IPS-18a (cell line): ENCODE measurements around the gene TBKBP1.

Experiments
- H3K27ac ChIP-seq: one replicate; pipeline ENCODE4 v1.5.1; 2013; ENCODE audit warnings: low read length
- H3K27me3 ChIP-seq: one replicate; pipeline ENCODE4 v1.6.1; 2013; ENCODE audit warnings: mild to moderate bottlenecking, low read length; ENCODE audit not compliant: control insufficient read depth, insufficient read depth
- H3K36me3 ChIP-seq: one replicate; pipeline ENCODE4 v1.6.1; 2013; ENCODE audit warnings: low read depth, low read length; ENCODE audit not compliant: control insufficient read depth
- H3K4me1 ChIP-seq: one replicate; pipeline ENCODE4 v1.6.1; 2013; ENCODE audit warnings: low read depth, low read length; ENCODE audit not compliant: control insufficient read depth
- H3K4me3 ChIP-seq: one replicate; pipeline ENCODE4 v1.5.1; 2013; ENCODE audit warnings: low read length
- H3K9ac ChIP-seq: one replicate; pipeline ENCODE4 v1.6.1; 2013; ENCODE audit warnings: mild to moderate bottlenecking, low read length, moderate library complexity
- H3K9me3 ChIP-seq: one replicate; pipeline ENCODE4 v1.6.1; 2013; ENCODE audit warnings: low read depth, low read length; ENCODE audit not compliant: control insufficient read depth

Gene TBKBP1

DNA sequence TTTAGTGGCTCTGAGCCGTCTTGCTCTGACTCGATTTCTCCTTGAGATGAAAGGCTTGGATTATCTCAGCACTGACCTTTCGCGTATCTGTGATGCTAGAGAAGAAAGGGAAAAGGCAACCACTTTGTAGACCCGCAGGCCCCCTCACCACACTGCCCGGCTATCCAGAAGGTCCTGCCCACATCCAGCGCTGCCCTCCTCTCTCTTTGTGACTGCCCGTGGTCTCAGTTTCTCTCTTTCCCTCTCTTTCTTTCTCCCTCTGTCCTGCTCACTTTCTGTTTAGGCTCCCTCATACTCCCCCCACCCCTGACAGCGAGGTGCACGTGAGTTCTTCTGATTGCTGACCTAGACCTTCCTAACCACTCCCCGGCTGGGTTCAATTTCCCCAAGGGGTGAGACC is 26.2 kb downstream of the TBKBP1 start:
- Histone ChIP-seq H3K9me3 (no peaks in the 10 kb centered on the region), H3K27ac (no peak overlapping the region), H3K9ac (no peak overlapping the region), H3K4me1 (no peaks in the 10 kb centered on the region), H3K27me3 (peaks cover 41% of the 10 kb centered on the region), H3K36me3 (no peaks in the 10 kb centered on the region), H3K4me3 (no peak overlapping the region)

GRCh38 chr17:47720754-47721533 is 27.0 kb downstream of the TBKBP1 start:
- peak overlapping the region; percentile 6 for H3K4me3 ChIP-seq
- H3K9me3 ChIP-seq: no peaks in the 10 kb centered on the region
- H3K9ac ChIP-seq: no peak overlapping the region
- H3K27me3 ChIP-seq: peaks cover 41% of the 10 kb centered on the region
- no peaks in the 10 kb centered on the region for H3K4me1 ChIP-seq
- no peaks in the 10 kb centered on the region for H3K36me3 ChIP-seq
- no peak overlapping the region for H3K27ac ChIP-seq

GRCh38 chr17:47721725-47722124 is 27.8 kb downstream of the TBKBP1 start:
- H3K4me3 ChIP-seq: no peak overlapping the region
- H3K9me3 ChIP-seq: no peaks in the 10 kb centered on the region
- H3K9ac ChIP-seq: no peak overlapping the region
- no peaks in the 10 kb centered on the region for H3K36me3 ChIP-seq
- H3K27me3 ChIP-seq: peaks cover 41% of the 10 kb centered on the region
- no peak overlapping the region for H3K27ac ChIP-seq
- no peaks in the 10 kb centered on the region for H3K4me1 ChIP-seq

DNA sequence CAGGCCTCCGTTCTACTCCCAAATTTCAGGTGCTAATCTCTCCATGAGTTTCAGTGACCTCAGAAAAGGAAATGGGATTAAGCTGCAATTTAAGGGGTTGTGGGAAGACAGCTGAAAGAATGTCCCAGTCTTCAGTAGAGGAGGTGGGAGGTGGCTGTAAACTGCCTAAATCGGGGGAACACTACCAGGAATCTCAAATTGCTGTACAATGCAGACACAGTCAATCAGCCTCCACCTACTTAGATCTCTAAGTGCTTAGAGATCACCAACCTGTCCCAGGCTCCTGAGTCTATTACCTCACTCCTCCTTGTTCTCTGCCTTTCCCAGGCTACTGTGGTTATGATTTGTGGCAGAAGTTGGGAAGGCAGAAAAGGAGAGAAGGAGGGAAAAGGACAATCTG is 30.7 kb downstream of the TBKBP1 start:
- no peaks in the 10 kb centered on the region for H3K36me3 ChIP-seq
- H3K27ac ChIP-seq: no peak overlapping the region
- H3K4me3 ChIP-seq: no peak overlapping the region
- no peak overlapping the region for H3K9ac ChIP-seq
- H3K27me3 ChIP-seq: peaks cover 27% of the 10 kb centered on the region
- H3K9me3 ChIP-seq: no peaks in the 10 kb centered on the region
- no peaks in the 10 kb centered on the region for H3K4me1 ChIP-seq

DNA sequence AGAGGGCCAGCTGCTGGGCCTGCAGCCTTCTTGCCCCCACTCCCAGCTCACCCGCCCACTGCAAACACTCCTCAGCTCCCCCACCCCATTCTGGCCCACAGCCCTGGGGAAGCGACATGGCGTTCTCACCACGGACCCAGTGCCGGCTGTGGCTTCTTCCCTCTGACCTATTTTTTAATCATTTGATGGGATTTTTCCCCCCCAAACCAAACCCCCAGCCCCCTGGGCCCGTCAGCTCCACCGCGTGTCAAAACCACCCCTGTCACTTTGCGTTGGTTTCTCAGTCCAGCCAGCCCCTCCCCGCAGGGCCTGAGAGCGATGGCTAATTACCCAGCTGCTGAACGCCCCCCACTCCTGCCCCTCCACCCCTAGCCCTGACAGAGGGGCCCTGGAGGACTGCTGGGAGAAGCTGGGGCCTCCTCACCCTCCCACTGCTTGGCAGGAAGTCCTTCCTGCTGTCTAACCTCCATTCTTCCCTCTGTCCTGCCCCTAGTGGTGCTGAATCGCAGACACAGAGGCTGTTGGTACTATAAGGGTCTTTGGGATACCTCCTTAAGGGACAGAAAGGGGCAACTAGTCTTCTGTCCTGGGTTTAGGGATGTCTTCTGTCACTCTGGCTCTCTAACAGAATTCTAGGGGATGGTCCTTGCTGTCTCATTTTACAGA is 31.6 kb downstream of the TBKBP1 start:
- Histone ChIP-seq H3K36me3 (no peaks in the 10 kb centered on the region), H3K27ac (no peak overlapping the region), H3K27me3 (peaks cover 23% of the 10 kb centered on the region), H3K9ac (no peak overlapping the region), H3K4me1 (no peaks in the 10 kb centered on the region), H3K4me3 (no peak overlapping the region), H3K9me3 (no peaks in the 10 kb centered on the region)

- Histone ChIP-seq H3K36me3 (no peaks in the 10 kb centered on the region), H3K27ac (no peak overlapping the region), H3K27me3 (peaks cover 23% of the 10 kb centered on the region), H3K4me1 (no peaks in the 10 kb centered on the region), H3K4me3 (no peak overlapping the region), H3K9ac (no peak overlapping the region), H3K9me3 (no peaks in the 10 kb centered on the region)
Observed at GRCh38 chr17:47726796-47727703, 33.1 kb downstream of the TBKBP1 start.

DNA sequence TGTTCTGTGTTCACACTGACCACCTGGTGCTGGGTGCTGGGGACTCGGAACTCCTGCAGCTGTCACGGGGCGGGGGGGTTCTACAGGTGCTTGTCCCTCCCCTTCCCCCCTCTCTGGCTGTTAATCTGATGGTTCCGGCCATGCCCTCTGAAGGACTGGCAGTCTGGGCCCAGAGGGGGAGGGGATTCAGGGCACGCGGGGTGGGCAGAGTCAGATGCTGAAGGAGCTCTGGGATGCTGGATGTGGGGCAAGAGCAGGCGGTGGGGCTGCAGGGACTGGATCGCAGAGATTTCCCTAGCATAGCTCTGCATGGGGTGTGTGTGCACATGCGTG is 33.7 kb downstream of the TBKBP1 start:
- Histone ChIP-seq H3K9me3 (no peaks in the 10 kb centered on the region), H3K9ac (no peak overlapping the region), H3K36me3 (no peaks in the 10 kb centered on the region), H3K4me3 (no peak overlapping the region), H3K27ac (no peak overlapping the region), H3K27me3 (peaks cover 25% of the 10 kb centered on the region), H3K4me1 (peaks cover 1% of the 10 kb centered on the region)

DNA sequence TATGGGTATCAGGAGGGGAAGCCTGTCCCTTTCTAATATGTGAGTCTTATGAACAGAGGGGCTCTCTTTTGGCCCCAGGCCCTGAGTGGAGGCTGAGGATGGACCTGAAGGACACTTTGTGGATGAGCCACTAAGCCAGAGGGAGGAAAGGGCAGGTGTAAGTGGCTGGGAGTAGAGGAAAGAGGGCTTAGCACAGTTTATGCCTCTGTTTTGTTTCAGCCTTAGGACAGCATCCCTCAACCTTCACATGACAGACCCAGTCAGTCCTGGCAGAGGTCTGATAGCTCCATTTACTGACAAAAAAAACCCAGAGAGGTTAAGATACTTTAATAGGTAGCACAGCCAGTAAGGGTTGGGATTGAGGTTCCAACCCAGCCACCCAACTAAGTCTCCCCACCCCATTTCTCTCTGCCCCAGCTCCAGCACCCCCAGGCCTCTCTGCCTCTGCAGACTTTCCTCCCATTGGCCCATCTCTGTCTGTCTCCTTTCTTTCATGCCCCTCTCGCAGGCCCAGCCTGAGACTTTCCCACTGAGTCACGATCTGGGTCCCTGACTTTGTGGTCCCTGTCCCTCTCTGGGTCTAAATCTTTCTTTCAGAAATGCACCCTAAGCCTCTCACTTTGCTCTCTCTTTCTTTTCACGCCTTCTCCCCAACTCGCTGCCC is 34.4 kb downstream of the TBKBP1 start:
- peaks cover 32% of the 10 kb centered on the region for H3K27me3 ChIP-seq
- H3K9me3 ChIP-seq: no peaks in the 10 kb centered on the region
- H3K27ac ChIP-seq: no peak overlapping the region
- H3K4me1 ChIP-seq: peaks cover 4% of the 10 kb centered on the region
- no peak overlapping the region for H3K9ac ChIP-seq
- no peaks in the 10 kb centered on the region for H3K36me3 ChIP-seq
- no peak overlapping the region for H3K4me3 ChIP-seq

- Histone ChIP-seq H3K9me3 (no peaks in the 10 kb centered on the region), H3K27me3 (peaks cover 43% of the 10 kb centered on the region), H3K36me3 (no peaks in the 10 kb centered on the region), H3K4me3 (no peak overlapping the region), H3K27ac (no peak overlapping the region), H3K9ac (no peak overlapping the region), H3K4me1 (peaks cover 4% of the 10 kb centered on the region)
Observed at GRCh38 chr17:47729476-47729875, 35.5 kb downstream of the TBKBP1 start.

DNA sequence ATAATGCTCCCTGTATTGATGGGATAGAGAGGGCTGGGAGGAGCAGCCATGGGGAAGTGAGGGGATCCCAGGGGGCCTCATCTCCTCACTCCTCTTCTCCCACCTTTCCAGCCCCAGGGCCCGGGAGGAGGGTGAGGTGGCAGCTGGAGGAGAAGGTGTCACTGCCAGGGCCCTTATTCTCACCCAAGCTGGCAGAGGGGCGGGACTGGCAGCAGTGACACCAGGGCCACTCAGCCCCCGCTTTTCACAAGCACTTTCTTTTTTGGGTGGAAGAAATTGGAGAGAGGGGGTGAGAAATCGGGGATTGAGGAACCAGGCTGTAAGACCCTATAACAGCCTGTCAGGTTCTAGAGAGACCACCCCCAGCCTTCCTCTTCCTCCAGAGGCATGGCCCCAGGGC is 36.7 kb downstream of the TBKBP1 start:
- Histone ChIP-seq H3K9me3 (no peaks in the 10 kb centered on the region), H3K27ac (no peak overlapping the region), H3K27me3 (peaks cover 56% of the 10 kb centered on the region), H3K4me1 (peaks cover 4% of the 10 kb centered on the region), H3K36me3 (no peaks in the 10 kb centered on the region), H3K9ac (no peak overlapping the region), H3K4me3 (no peak overlapping the region)

DNA sequence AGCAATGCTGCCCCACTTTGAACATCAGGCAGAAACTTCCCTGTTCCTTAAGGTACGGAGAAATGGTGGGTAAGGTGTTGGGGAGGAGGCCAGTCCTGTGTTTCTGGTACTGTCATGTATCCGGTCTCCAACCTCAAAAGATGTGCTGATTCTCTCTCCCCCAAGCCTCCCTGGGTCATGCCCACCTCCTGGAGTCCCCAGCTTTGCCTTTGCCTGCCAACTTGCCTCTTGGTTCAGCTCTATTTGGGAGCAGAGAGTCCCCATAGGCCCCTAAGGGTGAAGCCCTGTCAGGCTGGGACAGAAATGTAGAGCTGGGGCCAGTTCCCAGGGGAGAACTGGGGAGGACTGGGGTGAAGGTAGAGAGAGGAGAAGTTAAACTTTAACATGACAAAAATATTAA is 37.4 kb downstream of the TBKBP1 start:
- Histone ChIP-seq H3K9ac (no peak overlapping the region), H3K9me3 (no peaks in the 10 kb centered on the region), H3K27ac (no peak overlapping the region), H3K4me1 (peaks cover 4% of the 10 kb centered on the region), H3K4me3 (no peak overlapping the region), H3K36me3 (no peaks in the 10 kb centered on the region), H3K27me3 (peaks cover 63% of the 10 kb centered on the region)
